Trophoblast cell (in vitro differentiated cells and primary cell): ENCODE measurements around the gene STX3.

Experiments
- DNase-seq, 2 donors: peaks; one replicate each; pipeline ENCODE4 v3.0.0-alpha.2; 2016
- H2AFZ ChIP-seq: 2 replicates; pipeline ENCODE4 v1.6.1; 2013; ENCODE audit warnings: low read length, moderate library complexity, mild to moderate bottlenecking; ENCODE audit not compliant: insufficient read depth, poor library complexity
- H2AK5ac ChIP-seq: 2 replicates; pipeline ENCODE4 v1.6.1; 2013; ENCODE audit warnings: mild to moderate bottlenecking, low read length
- H2BK120ac ChIP-seq: 2 replicates; pipeline ENCODE4 v1.6.1; 2013; ENCODE audit warnings: low read length, mild to moderate bottlenecking, moderate library complexity; ENCODE audit not compliant: insufficient read depth, poor library complexity
- H2BK12ac ChIP-seq: 2 replicates; pipeline ENCODE4 v1.6.1; 2013; ENCODE audit warnings: mild to moderate bottlenecking, low read length, moderate library complexity
- H2BK5ac ChIP-seq: 2 replicates; pipeline ENCODE4 v1.6.1; 2013; ENCODE audit warnings: low read length, low read depth, moderate library complexity, mild to moderate bottlenecking; ENCODE audit not compliant: poor library complexity
- H3K14ac ChIP-seq: 2 replicates; pipeline ENCODE4 v1.6.1; 2013; ENCODE audit warnings: mild to moderate bottlenecking, low read length
- H3K18ac ChIP-seq: 2 replicates; pipeline ENCODE4 v1.6.1; 2013; ENCODE audit warnings: mild to moderate bottlenecking, low read length
- H3K23ac ChIP-seq: 2 replicates; pipeline ENCODE4 v1.6.1; 2013; ENCODE audit warnings: low read length
- H3K27ac ChIP-seq: 2 replicates; pipeline ENCODE4 v1.5.1; 2013; ENCODE audit warnings: low read depth, mild to moderate bottlenecking, inconsistent platforms, low read length, moderate library complexity
- H3K27me3 ChIP-seq: 2 replicates; pipeline ENCODE4 v1.6.1; 2013; ENCODE audit warnings: inconsistent platforms, mild to moderate bottlenecking, low read length, moderate library complexity; ENCODE audit not compliant: insufficient read depth
- H3K36me3 ChIP-seq, 2 experiments: 1 replicate in 1 of 2; 2 replicates in 1 of 2; pipeline ENCODE4 v1.6.1; 2013; ENCODE audit warnings: low read length in 2 of 2, mild to moderate bottlenecking in 2 of 2, moderate library complexity in 1 of 2; ENCODE audit not compliant: insufficient read depth in 2 of 2, control insufficient read depth in 1 of 2
- H3K4ac ChIP-seq: 2 replicates; pipeline ENCODE4 v1.6.1; 2013; ENCODE audit warnings: low read depth, mild to moderate bottlenecking, low read length, moderate library complexity
- H3K4me1 ChIP-seq, 2 experiments: 1 replicate in 1 of 2; 2 replicates in 1 of 2; pipeline ENCODE4 v1.6.1; 2013; ENCODE audit warnings: low read length in 2 of 2, mild to moderate bottlenecking in 2 of 2, moderate library complexity in 1 of 2; ENCODE audit not compliant: insufficient read depth in 2 of 2, control insufficient read depth in 1 of 2
- H3K4me2 ChIP-seq: 2 replicates; pipeline ENCODE4 v1.6.1; 2013; ENCODE audit warnings: inconsistent platforms, mild to moderate bottlenecking, low read length, moderate library complexity
- H3K4me3 ChIP-seq: 2 replicates; pipeline ENCODE4 v1.5.1; 2013; ENCODE audit warnings: mild to moderate bottlenecking, low read depth, low read length, inconsistent platforms
- H3K79me1 ChIP-seq: one replicate; pipeline ENCODE4 v1.6.1; 2013; ENCODE audit warnings: low read length
- H3K79me2 ChIP-seq: 2 replicates; pipeline ENCODE4 v1.6.1; 2013; ENCODE audit warnings: low read length, mild to moderate bottlenecking; ENCODE audit not compliant: control insufficient read depth, insufficient read depth, poor library complexity
- H3K9ac ChIP-seq: 2 replicates; pipeline ENCODE4 v1.6.1; 2013; ENCODE audit warnings: mild to moderate bottlenecking, low read length
- H3K9me3 ChIP-seq: 2 replicates; pipeline ENCODE4 v1.6.1; 2013; ENCODE audit warnings: low read depth, mild to moderate bottlenecking, control low read depth, inconsistent platforms, low read length; ENCODE audit not compliant: insufficient read depth
- H4K12ac ChIP-seq: 2 replicates; pipeline ENCODE4 v1.6.1; 2013; ENCODE audit warnings: low read depth, mild to moderate bottlenecking, low read length, moderate library complexity
- H4K8ac ChIP-seq: 2 replicates; pipeline ENCODE4 v1.6.1; 2013; ENCODE audit warnings: low read depth, mild to moderate bottlenecking, low read length, moderate library complexity
- H4K91ac ChIP-seq: one replicate; pipeline ENCODE4 v1.6.1; 2013; ENCODE audit warnings: low read depth, mild to moderate bottlenecking, low read length, moderate library complexity
- WGBS: extraction: QIAGEN DNeasy Blood & Tissue Kit; methylation state at CpG from one replicate; pipeline ENCODE4 v1.1.7; 2013; ENCODE audit warnings: missing lambda C conversion rate; ENCODE audit not compliant: insufficient read length, insufficient coverage; ENCODE audit errors: extremely low coverage; 5-methylcytosine and 5-hydroxymethylcytosine counted together

STX3 gene

GRCh38 chr11:59841514-59841913, 86.3 kb downstream of the STX3 start:
- H4K8ac ChIP-seq: no peak overlapping the region
- no peak overlapping the region for H3K9ac ChIP-seq
- no peaks in the 10 kb centered on the region for H3K79me1 ChIP-seq
- H2BK12ac ChIP-seq: no peak overlapping the region
- peaks cover 2% of the 10 kb centered on the region for H3K9me3 ChIP-seq
- H3K4me2 ChIP-seq: no peak overlapping the region
- no peak overlapping the region for H3K4ac ChIP-seq
- no peak overlapping the region for H3K14ac ChIP-seq
- no peak overlapping the region for H2BK5ac ChIP-seq
- no peak overlapping the region for H3K18ac ChIP-seq
- no peak overlapping the region for H2BK120ac ChIP-seq
- no CpG with 5 or more reads among the region's 2 CpGs for WGBS
- no peaks in the 10 kb centered on the region for H3K36me3 ChIP-seq
- DNase-seq: no peak
- no peak overlapping the region for H4K12ac ChIP-seq
- H3K23ac ChIP-seq: no peak overlapping the region
- H3K4me3 ChIP-seq: no peak overlapping the region
- H3K27me3 ChIP-seq: no peaks in the 10 kb centered on the region
- no peak overlapping the region for H2AK5ac ChIP-seq
- no peaks in the 10 kb centered on the region for H3K4me1 ChIP-seq
- H3K27ac ChIP-seq: no peak overlapping the region
- H4K91ac ChIP-seq: no peak overlapping the region
- H2AFZ ChIP-seq: no peak overlapping the region
- H3K79me2 ChIP-seq: no peaks in the 10 kb centered on the region

- H3K79me2 ChIP-seq: no peaks in the 10 kb centered on the region
- H3K27me3 ChIP-seq: no peaks in the 10 kb centered on the region
- no peak overlapping the region for H3K9ac ChIP-seq
- H3K4ac ChIP-seq: no peak overlapping the region
- H2AK5ac ChIP-seq: no peak overlapping the region
- peaks cover 2% of the 10 kb centered on the region for H3K9me3 ChIP-seq
- H4K8ac ChIP-seq: no peak overlapping the region
- H3K14ac ChIP-seq: no peak overlapping the region
- H2BK12ac ChIP-seq: no peak overlapping the region
- no peaks in the 10 kb centered on the region for H3K36me3 ChIP-seq
- no CpG with 5 or more reads among the region's 12 CpGs for WGBS
- H2BK120ac ChIP-seq: no peak overlapping the region
- no peak overlapping the region for H3K27ac ChIP-seq
- H2AFZ ChIP-seq: no peak overlapping the region
- no peak overlapping the region for H3K23ac ChIP-seq
- DNase-seq: no peak
- no peak overlapping the region for H4K91ac ChIP-seq
- H3K18ac ChIP-seq: no peak overlapping the region
- no peaks in the 10 kb centered on the region for H3K79me1 ChIP-seq
- H2BK5ac ChIP-seq: no peak overlapping the region
- H4K12ac ChIP-seq: no peak overlapping the region
- no peak overlapping the region for H3K4me3 ChIP-seq
- no peak overlapping the region for H3K4me2 ChIP-seq
- no peaks in the 10 kb centered on the region for H3K4me1 ChIP-seq
Observed at GRCh38 chr11:59842316-59842715, 87.1 kb downstream of the STX3 start.

- Histone ChIP-seq H3K23ac (no peak within 1 kb of the TSS), H3K4ac (no peak within 1 kb of the TSS), H2BK12ac (no peak within 1 kb of the TSS), H3K79me2 (no peaks in the 10 kb centered on the region), H3K18ac (no peak within 1 kb of the TSS), H3K9me3 (peaks cover 2% of the 10 kb centered on the region), H3K27me3 (no peaks in the 10 kb centered on the region), H2AFZ (no peak within 1 kb of the TSS), H4K91ac (no peak within 1 kb of the TSS), H3K79me1 (no peaks in the 10 kb centered on the region), H3K9ac (no peak within 1 kb of the TSS), H4K8ac (no peak within 1 kb of the TSS), H3K4me1 (no peaks in the 10 kb centered on the region), H2BK5ac (no peak within 1 kb of the TSS), H2AK5ac (no peak within 1 kb of the TSS), H3K14ac (no peak within 1 kb of the TSS), H4K12ac (no peak within 1 kb of the TSS), H3K27ac (no peak within 1 kb of the TSS), H3K36me3 (no peaks in the 10 kb centered on the region), H3K4me2 (no peak within 1 kb of the TSS), H3K4me3 (no peak within 1 kb of the TSS), H2BK120ac (no peak within 1 kb of the TSS)
- WGBS: no CpG with 5 or more reads among the region's 4 CpGs
- no peak for DNase-seq
Observed at GRCh38 chr11:59845399-59845798, 90.2 kb downstream of the STX3 start, which contains the start of gene CBLIF. TSS of gene CBLIF (minus strand) at chr11:59845499. CDS start at chr11:59845453, 46 bp downstream.

GRCh38 chr11:59846556-59846955, 91.4 kb downstream of the STX3 start:
- H2BK5ac ChIP-seq: no peak overlapping the region
- H3K18ac ChIP-seq: no peak overlapping the region
- H3K4me1 ChIP-seq: no peaks in the 10 kb centered on the region
- no peak overlapping the region for H3K14ac ChIP-seq
- no peaks in the 10 kb centered on the region for H3K79me2 ChIP-seq
- H3K27me3 ChIP-seq: no peaks in the 10 kb centered on the region
- no peak overlapping the region for H4K8ac ChIP-seq
- no peak overlapping the region for H3K4me3 ChIP-seq
- H3K79me1 ChIP-seq: no peaks in the 10 kb centered on the region
- H2BK120ac ChIP-seq: no peak overlapping the region
- no peak overlapping the region for H3K27ac ChIP-seq
- H3K4me2 ChIP-seq: no peak overlapping the region
- H4K91ac ChIP-seq: no peak overlapping the region
- no peak overlapping the region for H2AK5ac ChIP-seq
- H3K9ac ChIP-seq: no peak overlapping the region
- H3K4ac ChIP-seq: no peak overlapping the region
- H3K23ac ChIP-seq: no peak overlapping the region
- no CpG with 5 or more reads among the region's 5 CpGs for WGBS
- no peak overlapping the region for H2AFZ ChIP-seq
- no peak for DNase-seq
- no peaks in the 10 kb centered on the region for H3K36me3 ChIP-seq
- H4K12ac ChIP-seq: no peak overlapping the region
- peaks cover 2% of the 10 kb centered on the region for H3K9me3 ChIP-seq
- no peak overlapping the region for H2BK12ac ChIP-seq
